Measurements from ENCODE around the gene RASGRF2.
"Not testable (repeated sequence)": the region's sequence is repeated elsewhere in the genome, so short reads cannot be mapped to it uniquely, and the experiment has no call there.

The RASGRF2 gene

GRCh38 chr5:81075041-81075440 lies 114.9 kb downstream of the RASGRF2 start:
- DNase-seq (ENCODE audit: low spot score): no peak

GRCh38 chr5:81077105-81077504 lies 116.9 kb downstream of the RASGRF2 start:
- DNase-seq (ENCODE audit: low spot score): no peak

GRCh38 chr5:81078930-81079329 lies 118.8 kb downstream of the RASGRF2 start:
- no peak for DNase-seq (ENCODE audit: low spot score)

GRCh38 chr5:81080809-81081460 lies 120.8 kb downstream of the RASGRF2 start:
- no peak for DNase-seq (ENCODE audit: low spot score)

GRCh38 chr5:81081461-81081835 lies 121.3 kb downstream of the RASGRF2 start:
- no peak for DNase-seq (ENCODE audit: low spot score)

- no peak for DNase-seq (ENCODE audit: low spot score)
These were observed 126.7 kb downstream of the RASGRF2 start for GRCh38 chr5:81086881-81087281.

GRCh38 chr5:81091199-81091598 lies 131.0 kb downstream of the RASGRF2 start:
- DNase-seq (ENCODE audit: low spot score): no peak

GRCh38 chr5:81093536-81094196 lies 133.5 kb downstream of the RASGRF2 start:
- no peak for DNase-seq (ENCODE audit: low spot score)

GRCh38 chr5:81095835-81096234 lies 135.7 kb downstream of the RASGRF2 start:
- DNase-seq (ENCODE audit: low spot score): no peak

- DNase-seq (ENCODE audit: low spot score): no peak
These were observed 137.6 kb downstream of the RASGRF2 start for GRCh38 chr5:81097713-81098112.

GRCh38 chr5:81105261-81105877 lies 145.2 kb downstream of the RASGRF2 start:
- DNase-seq (ENCODE audit: low spot score): no peak

GRCh38 chr5:81115261-81115660 lies 155.1 kb downstream of the RASGRF2 start:
- DNase-seq (ENCODE audit: low spot score): no peak

GRCh38 chr5:81117566-81117965 lies 157.4 kb downstream of the RASGRF2 start:
- DNase-seq (ENCODE audit: low spot score): no peak

- DNase-seq (ENCODE audit: low spot score): no peak
These were observed 161.1 kb downstream of the RASGRF2 start for GRCh38 chr5:81121273-81121672.

GRCh38 chr5:81121836-81122630 lies 161.9 kb downstream of the RASGRF2 start:
- DNase-seq (ENCODE audit: low spot score): no peak

GRCh38 chr5:81124689-81125088 lies 164.5 kb downstream of the RASGRF2 start:
- DNase-seq (ENCODE audit: low spot score): not testable (repeated sequence)

GRCh38 chr5:81125959-81126358 lies 165.8 kb downstream of the RASGRF2 start:
- DNase-seq (ENCODE audit: low spot score): no peak

GRCh38 chr5:81128416-81128815 lies 168.3 kb downstream of the RASGRF2 start:
- DNase-seq (ENCODE audit: low spot score): no peak

GRCh38 chr5:81132381-81132780 lies 172.2 kb downstream of the RASGRF2 start:
- no peak for DNase-seq (ENCODE audit: low spot score)

- no peak for DNase-seq (ENCODE audit: low spot score)
These were observed 173.9 kb downstream of the RASGRF2 start for GRCh38 chr5:81134066-81134465.

- DNase-seq (ENCODE audit: low spot score): no peak
These were observed 174.4 kb downstream of the RASGRF2 start for GRCh38 chr5:81134566-81134965.

- DNase-seq (ENCODE audit: low spot score): no peak
These were observed 176.4 kb downstream of the RASGRF2 start for GRCh38 chr5:81136557-81136956.

- DNase-seq (ENCODE audit: low spot score): no peak
These were observed 177.7 kb downstream of the RASGRF2 start for GRCh38 chr5:81137833-81138232.
